Left hindlimb (tissue), 1 donor: ENCODE results near the gene CTAG1A.
"Not testable (repeated sequence)": the region's sequence is repeated elsewhere in the genome, so short reads cannot be mapped to it uniquely, and the experiment has no call there.

Experiments
- DNase-seq: peaks from one replicate; pipeline ENCODE4 v3.0.0-alpha.2; 2018

The CTAG1A gene

GRCh38 chrX:154575076-154575475 lies 9.9 kb upstream of the CTAG1A start:
- not testable (repeated sequence) for DNase-seq

DNA sequence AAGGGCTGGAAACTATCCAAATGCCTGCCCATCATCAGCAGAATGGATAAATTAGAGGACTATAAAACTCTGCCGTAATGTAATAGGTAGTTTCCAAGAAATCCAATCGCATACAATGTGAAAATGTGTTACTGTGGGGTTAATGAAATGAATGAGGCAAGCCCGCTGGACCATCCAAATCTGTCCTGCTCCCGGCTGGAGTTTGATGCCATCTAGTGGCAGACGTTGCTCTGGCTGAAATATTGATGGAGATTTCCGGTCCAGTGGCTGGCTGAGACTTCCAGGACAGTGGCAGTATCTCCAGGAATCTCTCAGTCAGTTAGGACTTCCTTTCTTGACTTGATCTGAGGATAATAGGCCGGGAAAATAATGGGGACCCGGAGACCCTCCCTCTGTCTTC lies 1.9 kb upstream of the CTAG1A start:
- not testable (repeated sequence) for DNase-seq

GRCh38 chrX:154590415-154590814 lies 5.5 kb downstream of the CTAG1A start:
- not testable (repeated sequence) for DNase-seq

DNA sequence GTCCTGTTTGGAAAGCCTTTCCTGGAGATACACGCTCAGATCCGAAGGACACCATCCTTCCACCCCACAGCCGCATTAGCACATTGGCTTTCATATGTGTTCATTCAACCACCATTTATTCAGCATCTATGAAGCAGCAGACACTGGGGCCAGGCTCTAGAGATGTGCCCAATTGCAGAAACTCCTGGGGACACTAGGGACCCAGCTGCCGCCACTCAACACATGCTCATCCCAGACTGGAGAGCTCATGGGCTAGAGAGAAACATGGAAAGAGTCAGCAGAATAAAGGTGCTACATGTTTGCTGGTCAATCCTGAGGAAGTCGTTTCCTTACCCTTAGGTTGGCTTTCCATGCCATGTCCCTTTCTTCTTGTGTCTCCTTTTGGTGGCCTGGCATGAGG lies 7.6 kb downstream of the CTAG1A start:
- no peak for DNase-seq

DNA sequence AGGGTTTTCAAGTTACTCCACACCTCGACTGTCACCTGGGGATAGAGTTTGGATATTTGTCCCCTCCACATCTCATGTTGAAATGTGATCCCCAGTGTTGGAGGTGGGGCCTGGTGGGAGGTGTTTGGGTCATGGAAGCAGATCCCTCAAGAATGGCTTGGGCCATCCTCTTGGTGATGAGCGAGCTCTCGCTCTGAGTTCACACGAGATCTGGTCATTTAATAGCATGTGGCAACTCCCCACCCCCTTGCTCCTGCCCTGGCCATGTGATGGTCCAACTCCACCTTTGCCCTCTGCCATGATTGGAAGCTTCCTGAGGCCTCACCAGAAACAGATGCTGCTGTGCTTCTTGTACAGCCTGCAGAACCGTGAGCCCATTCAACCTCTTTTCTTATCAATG lies 8.3 kb downstream of the CTAG1A start:
- no peak for DNase-seq

- no peak for DNase-seq
Observed at GRCh38 chrX:154594491-154594890, 9.6 kb downstream of the CTAG1A start.

GRCh38 chrX:154595559-154596249 lies 10.8 kb downstream of the CTAG1A start:
- no peak for DNase-seq

- peak; percentile 23 for DNase-seq
Observed at GRCh38 chrX:154596290-154596929, 11.5 kb downstream of the CTAG1A start.

- DNase-seq = no peak
Observed at GRCh38 chrX:154597221-154597620, 12.3 kb downstream of the CTAG1A start.

DNA sequence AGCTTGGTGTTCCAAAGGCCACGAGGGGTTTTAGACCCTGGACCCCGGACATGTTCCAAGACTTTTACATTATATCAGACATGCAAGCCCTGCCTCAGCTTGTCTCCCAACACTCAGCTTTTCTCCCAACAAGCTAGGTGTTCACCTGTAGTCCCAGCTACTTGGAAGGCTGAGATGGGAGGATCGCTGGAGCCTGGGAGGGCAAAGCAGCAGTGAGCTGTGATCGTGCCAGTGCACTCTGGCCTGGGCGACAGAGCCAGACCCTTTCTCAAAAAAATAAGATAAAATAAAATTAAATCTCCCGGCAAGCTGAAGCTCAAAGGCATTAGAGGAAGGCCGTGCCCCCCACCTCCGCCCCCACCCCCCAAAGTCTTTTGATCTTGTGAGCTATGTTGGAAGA lies 13.7 kb downstream of the CTAG1A start:
- no peak for DNase-seq

GRCh38 chrX:154599531-154599930 lies 14.6 kb downstream of the CTAG1A start:
- DNase-seq = no peak

- DNase-seq = peak; percentile 25
Observed at GRCh38 chrX:154600759-154601374, 15.9 kb downstream of the CTAG1A start.

DNA sequence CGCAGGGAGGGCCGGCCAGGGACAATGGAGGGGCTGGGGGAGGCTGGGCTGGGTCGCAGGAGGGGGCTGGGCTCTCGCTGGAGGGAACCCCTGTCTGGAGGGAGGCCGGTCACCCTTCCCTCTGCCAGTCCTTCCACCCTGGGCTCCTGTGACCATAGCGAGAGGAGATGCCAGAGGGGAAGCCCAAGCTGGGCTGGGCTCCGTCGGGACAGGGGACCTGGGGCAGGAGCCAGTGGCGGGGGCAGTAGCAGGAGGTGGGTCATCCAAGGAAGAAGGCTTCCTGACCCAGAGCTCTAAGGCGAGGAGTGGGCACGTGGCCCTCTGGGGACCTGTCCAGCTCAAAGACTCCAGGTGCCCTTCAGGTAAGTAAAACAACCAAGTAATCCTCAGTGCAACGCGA lies 17.3 kb downstream of the CTAG1A start:
- no peak for DNase-seq

GRCh38 chrX:154602766-154603437 lies 18.0 kb downstream of the CTAG1A start:
- DNase-seq = peak; percentile 19

DNA sequence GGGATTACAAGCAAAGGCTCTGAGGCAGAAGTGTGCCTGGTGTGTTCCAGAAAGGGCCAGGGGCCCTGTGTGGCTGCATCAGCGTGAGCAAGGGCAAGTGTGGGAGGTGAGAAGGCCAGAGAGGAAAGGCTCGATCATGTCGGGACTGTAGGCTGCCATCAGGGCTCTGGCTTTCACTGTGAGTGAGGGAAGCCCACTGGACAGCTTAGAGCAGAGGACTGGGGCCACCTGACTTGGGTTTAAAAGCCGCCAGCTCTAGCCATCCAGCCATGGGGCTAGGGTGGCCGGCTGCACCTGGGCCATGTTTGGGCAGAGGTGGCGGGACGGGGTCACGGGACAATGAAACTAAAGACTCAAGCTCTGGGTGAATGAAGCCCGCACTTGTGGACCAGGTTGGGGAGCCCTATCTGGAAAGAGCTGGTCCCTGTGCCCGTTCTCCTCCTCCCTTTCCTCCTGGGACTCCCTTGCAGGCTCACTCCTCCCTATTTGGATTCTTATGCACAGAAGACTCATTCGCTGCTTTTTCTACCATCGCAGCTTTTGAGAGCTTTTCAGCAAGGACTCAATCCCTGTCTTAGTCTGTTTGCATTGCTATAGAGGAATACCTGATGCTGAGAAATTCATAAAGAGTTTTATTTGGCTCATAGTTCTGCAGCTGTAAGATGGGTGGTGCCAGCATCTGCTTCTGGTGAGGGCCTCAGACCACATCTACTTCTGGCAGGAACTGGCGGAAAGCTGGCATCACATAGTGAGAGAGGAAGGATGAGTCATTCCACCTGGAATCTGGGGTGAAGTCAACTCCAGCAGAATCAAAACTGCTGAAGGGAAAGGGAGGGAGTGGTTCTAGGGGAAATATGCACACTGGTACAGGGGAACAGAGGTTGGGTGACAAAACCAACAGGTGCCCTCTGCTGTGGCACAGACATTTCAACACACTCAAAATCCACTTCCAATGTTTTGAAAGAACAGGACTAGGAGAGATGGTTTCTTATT lies 18.8 kb downstream of the CTAG1A start:
- peak; percentile 48 for DNase-seq

DNA sequence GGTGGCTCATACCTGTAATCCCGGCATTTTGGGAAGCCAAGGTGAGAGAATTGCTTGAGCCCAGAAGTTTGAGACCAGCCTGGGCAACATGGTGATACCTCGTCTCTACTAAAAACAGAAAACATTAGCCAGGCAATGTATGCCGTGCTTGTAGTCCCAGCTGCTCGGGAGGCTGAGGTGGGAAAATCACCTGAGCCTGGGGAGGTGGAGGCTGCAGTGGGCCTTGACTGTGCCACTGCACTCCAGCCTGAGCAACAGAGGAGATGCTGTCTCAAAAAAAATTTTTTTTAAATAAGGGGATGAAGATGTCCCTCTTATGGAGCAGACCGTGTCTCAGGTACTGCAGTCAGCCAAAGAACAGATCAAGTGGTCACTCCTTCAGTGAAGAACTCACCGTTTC lies 20.6 kb downstream of the CTAG1A start:
- no peak for DNase-seq

DNA sequence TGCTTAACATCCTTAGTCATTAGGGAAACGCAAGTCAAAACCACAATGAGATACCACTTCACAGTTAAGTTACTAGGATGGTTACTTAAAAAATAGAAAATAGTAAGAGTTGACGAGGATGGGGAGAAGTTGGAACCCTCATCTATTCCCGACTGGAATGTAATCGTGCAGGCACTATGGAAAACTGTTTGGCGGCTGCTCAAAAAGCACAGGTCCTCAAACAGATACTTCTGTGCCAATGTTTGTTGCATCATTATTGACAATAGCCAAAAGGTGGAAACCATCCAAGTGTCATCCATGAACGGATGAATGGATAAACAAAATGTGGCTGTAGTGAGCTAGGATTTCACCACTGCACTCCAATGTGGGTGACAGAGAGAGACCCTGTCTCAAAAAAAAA lies 22.4 kb downstream of the CTAG1A start:
- no peak for DNase-seq

GRCh38 chrX:154607976-154608375 lies 23.0 kb downstream of the CTAG1A start:
- DNase-seq = not testable (repeated sequence)

GRCh38 chrX:154608823-154609222 lies 23.9 kb downstream of the CTAG1A start:
- DNase-seq = not testable (repeated sequence)

GRCh38 chrX:154611146-154611545 lies 26.2 kb downstream of the CTAG1A start:
- not testable (repeated sequence) for DNase-seq

DNA sequence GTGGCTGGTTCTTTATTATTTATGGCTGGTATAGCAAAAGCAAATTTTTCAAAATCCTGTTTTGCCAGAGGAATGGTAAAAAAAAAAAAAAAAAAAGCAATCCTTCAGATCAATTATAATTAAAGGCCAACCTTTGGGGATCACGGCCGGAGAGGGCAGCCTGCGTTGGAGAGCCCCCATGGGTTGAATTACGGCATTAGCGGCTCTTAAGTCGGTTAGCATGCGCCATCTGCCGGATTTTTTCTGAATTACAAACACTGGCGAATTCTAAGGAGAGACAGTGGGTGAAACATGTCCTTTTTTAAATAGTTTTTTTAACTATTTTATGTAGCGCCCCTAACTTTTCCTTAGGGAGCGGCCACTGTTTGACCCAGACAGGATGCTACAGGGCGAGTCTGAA lies 28.7 kb downstream of the CTAG1A start:
- DNase-seq = not testable (repeated sequence)

- not testable (repeated sequence) for DNase-seq
Observed at GRCh38 chrX:154619182-154619581, 34.2 kb downstream of the CTAG1A start, which contains the start of gene CTAG1B. TSS of gene CTAG1B (minus strand) at chrX:154619282. CDS start at chrX:154619218, 64 bp downstream.
